ENCODE measurements around the gene COMMD2.

Gene COMMD2

DNA sequence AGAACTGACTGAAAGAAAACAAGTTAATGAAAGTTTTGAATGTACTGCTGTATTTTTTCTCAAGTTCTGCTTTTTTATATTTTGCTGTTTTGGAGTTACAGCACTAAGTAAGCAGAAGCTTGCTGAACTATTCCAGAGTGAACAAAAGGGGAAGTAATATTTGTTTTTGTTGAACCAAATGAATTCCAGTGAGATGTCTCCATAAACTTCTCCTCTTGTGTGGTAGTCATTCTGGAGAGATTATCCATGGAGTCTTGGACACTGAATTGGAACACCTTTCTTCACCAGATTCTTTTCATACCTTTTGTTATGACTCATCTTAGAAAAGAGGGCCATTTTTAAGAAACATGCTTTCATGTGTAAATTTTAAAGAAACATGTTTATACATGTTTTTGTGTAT is 31.3 kb upstream of the COMMD2 start:
- no peak for DNase-seq
- no peak overlapping the region for H3K27ac ChIP-seq (ENCODE audit: low read length)
- H3K4me3 ChIP-seq (ENCODE audit: low read length) = no peak overlapping the region
- H3K4me1 ChIP-seq (ENCODE audit: low read length) = peaks cover 8% of the 10 kb centered on the region; the same call in 1 of the 2 replicates
- H4K20me1 ChIP-seq (ENCODE audit: insufficient read depth, low read length) = no peaks in the 10 kb centered on the region
- no peaks in the 10 kb centered on the region for H3K9me2 ChIP-seq (replicated peaks; ENCODE audit: insufficient read depth, low read length)
- no peak overlapping the region for H3K4me2 ChIP-seq (ENCODE audit: low read depth, low read length)
- no peaks in the 10 kb centered on the region for H3K27me3 ChIP-seq (replicated peaks; ENCODE audit: insufficient read depth, low read length)
- no peak for TF ChIP-seq EZH2 (optimal IDR thresholded peaks at IDR 0.05; ENCODE audit: low read depth, low read length)
- TF ChIP-seq, protein P1, sequence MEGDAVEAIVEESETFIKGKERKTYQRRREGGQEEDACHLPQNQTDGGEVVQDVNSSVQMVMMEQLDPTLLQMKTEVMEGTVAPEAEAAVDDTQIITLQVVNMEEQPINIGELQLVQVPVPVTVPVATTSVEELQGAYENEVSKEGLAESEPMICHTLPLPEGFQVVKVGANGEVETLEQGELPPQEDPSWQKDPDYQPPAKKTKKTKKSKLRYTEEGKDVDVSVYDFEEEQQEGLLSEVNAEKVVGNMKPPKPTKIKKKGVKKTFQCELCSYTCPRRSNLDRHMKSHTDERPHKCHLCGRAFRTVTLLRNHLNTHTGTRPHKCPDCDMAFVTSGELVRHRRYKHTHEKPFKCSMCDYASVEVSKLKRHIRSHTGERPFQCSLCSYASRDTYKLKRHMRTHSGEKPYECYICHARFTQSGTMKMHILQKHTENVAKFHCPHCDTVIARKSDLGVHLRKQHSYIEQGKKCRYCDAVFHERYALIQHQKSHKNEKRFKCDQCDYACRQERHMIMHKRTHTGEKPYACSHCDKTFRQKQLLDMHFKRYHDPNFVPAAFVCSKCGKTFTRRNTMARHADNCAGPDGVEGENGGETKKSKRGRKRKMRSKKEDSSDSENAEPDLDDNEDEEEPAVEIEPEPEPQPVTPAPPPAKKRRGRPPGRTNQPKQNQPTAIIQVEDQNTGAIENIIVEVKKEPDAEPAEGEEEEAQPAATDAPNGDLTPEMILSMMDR (IDR thresholded peaks at IDR 0.05; ENCODE audit: low read length) = no peak
- no peak for TF ChIP-seq EZH2phosphoT487 (IDR thresholded peaks at IDR 0.05; ENCODE audit: low read length)
- no peak overlapping the region for H2AFZ ChIP-seq (ENCODE audit: low read length)
- no peaks in the 10 kb centered on the region for H3K79me2 ChIP-seq (ENCODE audit: low read length)
- H3K9ac ChIP-seq (ENCODE audit: low read length) = no peak overlapping the region
- no peaks in the 10 kb centered on the region for H3K9me3 ChIP-seq (replicated peaks; ENCODE audit: insufficient read depth, low read length)
- no peaks in the 10 kb centered on the region for H3K36me3 ChIP-seq (replicated peaks; ENCODE audit: insufficient read depth, low read length)
- peaks cover 11% of the 10 kb centered on the region for H3F3A ChIP-seq (ENCODE audit: insufficient read depth, low read length)

DNA sequence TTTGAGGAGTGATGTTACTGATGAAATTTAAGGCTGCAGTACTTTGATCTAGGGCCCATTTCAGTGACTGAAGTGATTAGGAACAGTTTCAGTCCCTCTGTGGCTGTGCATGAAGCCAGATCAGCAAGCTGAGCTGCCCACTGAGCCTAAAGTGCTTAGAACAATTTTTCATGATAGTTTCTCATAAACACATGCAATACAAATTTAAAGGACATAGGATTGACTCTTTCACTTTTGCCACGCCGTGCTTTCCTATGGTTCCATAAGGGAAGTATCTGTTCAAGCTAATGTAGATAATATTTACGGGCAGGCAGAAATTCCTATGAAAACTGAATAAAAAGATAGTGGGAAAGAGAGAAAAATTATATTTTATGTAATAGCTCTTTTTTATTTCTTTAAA is 29.5 kb upstream of the COMMD2 start:
- Histone ChIP-seq H3K9me3 (replicated peaks; ENCODE audit: insufficient read depth, low read length) (no peaks in the 10 kb centered on the region), H4K20me1 (ENCODE audit: insufficient read depth, low read length) (no peaks in the 10 kb centered on the region), H3K4me1 (ENCODE audit: low read length) (peaks cover 8% of the 10 kb centered on the region; the same call in 1 of the 2 replicates), H3K27me3 (replicated peaks; ENCODE audit: insufficient read depth, low read length) (no peaks in the 10 kb centered on the region), H3K4me3 (ENCODE audit: low read length) (peak overlapping the region; percentile 23), H2AFZ (ENCODE audit: low read length) (peak overlapping the region; percentile 31; the same call in 1 of the 2 replicates), H3K79me2 (ENCODE audit: low read length) (no peaks in the 10 kb centered on the region), H3K36me3 (replicated peaks; ENCODE audit: insufficient read depth, low read length) (no peaks in the 10 kb centered on the region), H3K9me2 (replicated peaks; ENCODE audit: insufficient read depth, low read length) (no peaks in the 10 kb centered on the region), H3K9ac (ENCODE audit: low read length) (no peak overlapping the region), H3K27ac (ENCODE audit: low read length) (peak overlapping the region; percentile 19; the same call in 1 of the 2 replicates), H3K4me2 (ENCODE audit: low read depth, low read length) (peak overlapping the region; percentile 56), H3F3A (ENCODE audit: insufficient read depth, low read length) (peaks cover 11% of the 10 kb centered on the region)
- TF ChIP-seq EZH2phosphoT487 (IDR thresholded peaks at IDR 0.05; ENCODE audit: low read length) = no peak
- TF ChIP-seq, protein P1 (IDR thresholded peaks at IDR 0.05; ENCODE audit: low read length) = no peak
- TF ChIP-seq EZH2 (optimal IDR thresholded peaks at IDR 0.05; ENCODE audit: low read depth, low read length) = no peak
- peak; percentile 31 for DNase-seq

DNA sequence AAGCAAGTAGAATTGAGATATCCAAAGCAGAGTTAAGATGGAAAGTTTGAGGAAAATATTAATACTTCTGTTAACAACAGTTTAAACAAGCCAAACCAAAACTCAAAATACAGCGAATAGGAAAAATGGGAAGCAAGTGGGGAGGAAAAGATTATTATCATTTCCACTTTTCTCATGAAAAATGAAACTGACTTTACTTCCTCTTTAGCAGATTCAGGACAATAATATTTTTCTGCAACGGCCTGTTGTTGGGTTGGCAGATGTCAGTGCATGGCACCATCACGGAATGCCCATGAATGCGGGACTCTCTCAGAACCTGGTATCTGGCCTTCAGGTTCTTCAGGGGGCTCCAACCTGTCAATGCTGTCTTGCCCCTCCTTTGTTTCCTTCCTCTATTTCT is 28.9 kb upstream of the COMMD2 start:
- peak overlapping the region; percentile 23 for H3K4me3 ChIP-seq (ENCODE audit: low read length)
- H3K27me3 ChIP-seq (replicated peaks; ENCODE audit: insufficient read depth, low read length) = no peaks in the 10 kb centered on the region
- H3K9me3 ChIP-seq (replicated peaks; ENCODE audit: insufficient read depth, low read length) = no peaks in the 10 kb centered on the region
- H3F3A ChIP-seq (ENCODE audit: insufficient read depth, low read length) = peaks cover 11% of the 10 kb centered on the region
- H3K4me2 ChIP-seq (ENCODE audit: low read depth, low read length) = peak overlapping the region; percentile 56
- H3K9me2 ChIP-seq (replicated peaks; ENCODE audit: insufficient read depth, low read length) = no peaks in the 10 kb centered on the region
- H4K20me1 ChIP-seq (ENCODE audit: insufficient read depth, low read length) = no peaks in the 10 kb centered on the region
- DNase-seq = peak; percentile 32
- peak overlapping the region; percentile 19; the same call in 1 of the 2 replicates for H3K27ac ChIP-seq (ENCODE audit: low read length)
- H3K9ac ChIP-seq (ENCODE audit: low read length) = no peak overlapping the region; the same call in 1 of the 2 replicates
- no peaks in the 10 kb centered on the region for H3K36me3 ChIP-seq (replicated peaks; ENCODE audit: insufficient read depth, low read length)
- TF ChIP-seq EZH2 (optimal IDR thresholded peaks at IDR 0.05; ENCODE audit: low read depth, low read length) = no peak
- TF ChIP-seq EZH2phosphoT487 (IDR thresholded peaks at IDR 0.05; ENCODE audit: low read length) = no peak
- TF ChIP-seq, protein P1 (IDR thresholded peaks at IDR 0.05; ENCODE audit: low read length) = no peak
- H2AFZ ChIP-seq (ENCODE audit: low read length) = peak overlapping the region; percentile 31
- H3K4me1 ChIP-seq (ENCODE audit: low read length) = peaks cover 8% of the 10 kb centered on the region; the same call in 1 of the 2 replicates
- H3K79me2 ChIP-seq (ENCODE audit: low read length) = no peaks in the 10 kb centered on the region

Measured in MM.1S (cell line).